Activated naive CD8-positive, alpha-beta T cell treated with anti-CD3 and anti-CD28 coated beads, Interleukin-2, amount 50 U/mL, for 16 hours (primary cell): Measurements from ENCODE around the gene CPNE6.
"Not testable (repeated sequence)": the region's sequence is repeated elsewhere in the genome, so short reads cannot be mapped to it uniquely, and the experiment has no call there.

Experiments used
- DNase-seq: peaks from one replicate; pipeline ENCODE4 v3.0.0-alpha.2; 2020; ENCODE audit warnings: low read depth, low spot score

Gene CPNE6

GRCh38 chr14:24105609-24106239 lies 34.4 kb downstream of the CPNE6 start:
- not testable (repeated sequence) for DNase-seq

DNA sequence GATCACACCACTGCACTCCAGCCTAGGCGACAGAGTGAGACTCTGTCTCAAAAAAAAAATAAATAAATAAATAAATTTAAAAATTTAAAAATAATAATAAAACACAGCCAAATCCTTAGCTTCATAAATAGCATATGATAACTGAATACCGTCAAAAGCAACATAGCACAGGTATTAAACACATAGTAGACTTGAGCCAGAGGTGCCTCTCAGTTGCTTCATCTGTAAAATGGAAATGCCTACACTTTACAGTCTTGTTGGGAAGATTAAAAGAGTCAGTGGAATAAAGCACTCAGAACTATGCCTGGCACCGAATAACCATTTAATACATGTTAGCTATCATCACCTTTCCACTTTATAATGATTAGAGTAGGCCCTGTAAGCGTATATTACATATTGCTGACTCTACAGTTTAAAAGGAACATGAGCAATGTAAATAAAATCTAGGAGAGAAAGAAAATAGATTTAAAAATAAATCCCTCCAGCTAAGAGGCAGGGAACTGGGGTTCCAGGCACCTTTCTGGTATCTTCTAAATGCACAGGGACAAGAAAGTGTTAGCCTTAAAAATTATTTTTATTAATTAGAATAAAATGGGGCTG lies 35.4 kb downstream of the CPNE6 start:
- DNase-seq = no peak

DNA sequence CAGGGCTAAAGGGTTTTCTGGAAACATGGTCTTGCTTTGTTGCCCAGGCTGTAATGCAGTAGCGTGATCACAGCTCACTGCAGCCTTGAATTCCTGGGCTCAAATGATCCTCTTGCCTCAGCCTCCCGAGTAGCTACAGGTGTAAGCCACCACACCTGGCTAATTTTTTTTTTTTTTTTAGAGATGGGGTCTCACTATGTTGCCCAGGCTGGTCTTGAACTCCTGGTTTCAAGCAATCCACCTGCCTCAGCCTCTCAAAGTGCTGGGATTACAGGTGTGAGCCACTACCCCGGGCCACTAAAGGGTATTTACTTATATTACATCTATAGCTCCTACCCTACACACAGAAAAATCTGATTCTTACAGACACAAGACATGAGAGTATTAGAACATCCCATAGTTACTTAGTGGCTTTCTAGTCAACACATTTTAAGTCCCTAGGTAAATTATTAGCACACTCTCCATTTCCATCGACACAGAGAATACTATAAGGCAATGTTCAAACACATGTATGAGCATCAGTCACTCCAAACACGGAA lies 37.0 kb downstream of the CPNE6 start:
- no peak for DNase-seq

DNA sequence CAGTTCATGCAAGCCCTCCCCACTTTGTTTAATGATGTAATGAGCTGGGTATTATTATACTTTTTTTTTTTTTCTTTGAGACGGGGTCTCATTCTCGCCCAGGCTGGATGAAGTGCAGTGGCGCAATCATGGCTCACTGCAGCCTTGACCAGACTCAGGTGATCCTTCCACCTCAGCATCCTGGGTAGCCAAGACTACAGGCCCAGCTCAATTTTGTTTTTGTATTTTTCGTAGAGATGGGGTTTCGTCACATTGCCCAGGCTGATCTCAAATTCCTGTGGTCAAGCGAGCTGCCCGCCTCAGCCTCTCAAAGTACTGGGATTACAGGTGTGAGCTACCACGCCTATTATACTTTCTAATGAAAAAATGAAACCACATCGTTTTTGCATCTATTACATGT lies 38.7 kb downstream of the CPNE6 start:
- no peak for DNase-seq

DNA sequence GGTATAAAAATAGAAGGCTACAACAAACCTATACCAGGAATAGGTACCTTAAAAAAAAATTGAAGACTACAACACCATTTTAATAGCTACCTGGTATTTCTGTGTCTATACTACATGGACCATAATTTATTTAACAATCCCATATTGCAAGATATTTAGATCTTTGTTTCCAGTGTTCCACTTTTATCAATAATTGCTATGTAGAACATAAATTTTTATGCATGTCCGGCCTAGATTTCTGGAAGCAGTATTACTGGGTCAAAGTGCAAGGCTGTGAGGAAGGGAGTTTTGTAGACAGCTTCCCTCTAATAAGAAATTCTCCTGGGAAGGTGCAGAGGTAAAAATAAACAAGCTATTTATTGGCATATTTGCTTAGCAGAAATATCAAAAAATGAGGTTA lies 39.2 kb downstream of the CPNE6 start:
- DNase-seq = no peak

DNA sequence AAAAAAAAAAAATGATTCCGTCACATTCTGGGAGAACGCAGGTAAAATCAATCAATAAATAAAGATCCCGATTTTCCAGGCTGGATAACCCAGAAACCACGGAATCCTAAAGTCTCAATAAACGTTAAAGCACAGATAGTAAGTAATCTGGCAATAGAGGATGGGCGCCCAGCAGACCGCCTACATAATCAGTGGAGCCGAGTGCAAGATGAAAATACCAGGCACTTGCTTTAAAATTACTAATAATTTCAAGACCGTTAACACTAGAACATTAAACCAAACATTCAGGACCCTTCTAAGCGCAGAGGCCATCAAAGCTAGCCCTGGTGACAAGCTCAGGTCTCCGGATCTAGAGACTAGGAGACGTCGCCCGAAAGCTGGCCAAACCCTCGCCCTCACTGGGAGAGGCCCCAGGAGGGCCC lies 42.0 kb downstream of the CPNE6 start:
- no peak for DNase-seq

DNA sequence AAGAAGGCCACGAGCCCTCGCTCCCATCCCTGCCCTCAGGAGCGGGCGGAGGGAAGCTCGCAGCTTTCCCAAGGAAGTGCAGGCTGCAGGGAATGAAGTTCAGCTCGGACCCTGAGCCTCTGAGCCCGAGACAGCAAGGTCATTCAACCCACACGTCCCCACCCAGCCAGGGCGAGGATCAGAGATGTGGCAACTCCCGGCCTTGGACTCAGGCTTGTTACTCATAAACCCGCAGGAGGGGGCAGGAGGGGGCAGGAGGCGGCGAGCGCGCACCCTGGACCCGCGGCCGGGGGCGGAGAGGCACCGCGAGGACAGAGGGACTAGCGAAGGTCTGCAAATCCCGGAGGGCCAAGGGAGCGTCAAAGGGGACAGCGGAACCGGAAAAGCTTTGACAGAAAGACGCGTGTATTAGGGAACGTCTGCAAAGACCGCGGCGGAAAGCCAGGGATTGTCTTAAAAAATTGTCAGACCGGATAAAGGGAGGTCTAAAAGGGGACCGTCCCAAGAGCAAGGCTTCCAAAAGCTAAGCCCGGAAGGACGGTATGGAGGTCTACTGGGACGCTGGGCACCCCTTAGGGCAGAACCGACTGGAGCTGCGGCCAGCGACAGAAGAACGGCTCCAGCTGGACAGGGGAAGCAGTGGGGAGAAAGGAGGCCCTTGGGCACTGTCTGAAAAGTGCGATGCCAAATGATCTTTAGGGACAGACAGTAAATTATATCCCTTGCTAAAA lies 42.6 kb downstream of the CPNE6 start:
- peak; percentile 41 for DNase-seq

DNA sequence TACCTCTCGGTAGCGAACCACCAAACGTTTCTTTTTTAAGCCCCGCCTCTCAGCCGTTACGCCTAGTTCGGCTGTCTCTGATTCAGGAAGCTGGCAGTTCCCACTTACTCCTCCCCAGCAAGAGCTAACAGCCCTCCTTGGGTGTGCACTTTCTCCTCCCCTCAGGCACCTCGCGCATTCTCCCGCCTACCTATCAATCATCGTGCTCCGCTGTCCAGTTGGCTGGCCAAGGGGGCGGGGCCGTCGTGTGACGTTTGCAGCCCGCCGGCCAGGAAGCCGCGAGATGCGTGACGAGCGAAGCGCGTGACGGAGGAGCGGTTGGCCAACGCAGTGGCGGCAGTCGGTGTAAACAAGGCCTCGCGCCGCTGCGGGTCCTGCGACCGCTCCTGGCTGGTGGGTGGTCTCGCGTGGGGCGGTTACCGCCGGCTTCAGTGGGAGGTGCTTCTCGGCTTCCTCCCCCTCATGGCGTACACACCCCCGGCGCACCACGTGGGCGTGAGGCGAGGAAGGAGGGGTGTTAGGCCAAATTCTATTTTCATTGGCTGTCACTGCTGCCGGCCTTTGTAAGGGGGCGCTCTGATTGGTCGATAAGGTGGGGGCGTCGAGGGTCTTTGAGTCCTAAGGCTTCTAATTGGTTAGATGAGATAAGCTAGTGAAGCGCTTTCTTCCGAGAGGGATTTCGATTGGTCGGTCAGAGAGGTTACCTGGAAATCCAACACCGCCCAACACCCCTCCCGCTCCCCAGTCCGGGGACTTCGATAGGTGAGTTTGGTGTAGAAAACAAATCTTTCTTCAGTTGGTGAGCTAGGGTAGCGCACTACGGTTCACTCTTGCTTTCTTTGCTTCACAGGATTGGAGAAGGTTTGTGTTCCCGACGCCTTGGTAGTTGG lies 43.4 kb downstream of the CPNE6 start, which contains the start of the genes DCAF11 and NRL:
TSS of gene DCAF11 (plus strand) at position 246 of the 890 bp plus-strand sequence. CDS start 818 bp downstream, outside the sequence.
TSS of gene NRL (minus strand) at position 418 of the 890 bp plus-strand sequence. CDS start 32,101 bp downstream, outside the sequence.
- DNase-seq = peak; percentile 98

DNA sequence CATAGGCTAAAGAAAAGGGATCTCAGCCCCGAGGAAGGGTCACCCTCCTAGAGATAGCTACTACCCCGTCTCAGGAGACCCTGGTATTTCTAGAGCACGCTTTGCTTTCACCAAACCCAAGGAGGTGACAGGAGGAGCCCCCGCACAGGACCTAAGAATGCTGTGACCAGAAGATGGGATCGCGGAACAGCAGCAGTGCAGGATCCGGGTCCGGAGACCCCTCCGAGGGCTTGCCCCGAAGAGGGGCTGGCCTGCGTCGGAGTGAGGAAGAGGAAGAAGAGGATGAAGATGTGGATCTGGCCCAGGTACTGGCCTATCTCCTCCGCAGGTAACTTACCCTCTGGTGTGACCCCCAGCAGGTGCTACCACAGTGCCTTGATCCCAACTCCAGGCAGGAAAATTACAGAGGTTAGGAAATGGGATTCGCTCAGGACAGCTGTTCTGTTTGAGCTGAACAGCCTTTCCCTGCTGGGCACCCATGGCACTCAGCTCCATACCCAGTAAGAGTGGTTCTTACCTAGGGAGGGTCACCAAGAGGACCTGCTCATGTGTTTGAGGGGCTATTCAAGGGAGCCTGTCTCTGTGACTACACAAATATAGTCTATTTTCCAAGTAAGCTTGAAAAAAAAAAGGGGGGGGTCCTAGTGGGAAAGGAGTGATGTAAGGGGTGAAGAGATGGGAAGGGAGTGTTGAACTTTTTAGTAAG lies 44.2 kb downstream of the CPNE6 start:
- DNase-seq = no peak

DNA sequence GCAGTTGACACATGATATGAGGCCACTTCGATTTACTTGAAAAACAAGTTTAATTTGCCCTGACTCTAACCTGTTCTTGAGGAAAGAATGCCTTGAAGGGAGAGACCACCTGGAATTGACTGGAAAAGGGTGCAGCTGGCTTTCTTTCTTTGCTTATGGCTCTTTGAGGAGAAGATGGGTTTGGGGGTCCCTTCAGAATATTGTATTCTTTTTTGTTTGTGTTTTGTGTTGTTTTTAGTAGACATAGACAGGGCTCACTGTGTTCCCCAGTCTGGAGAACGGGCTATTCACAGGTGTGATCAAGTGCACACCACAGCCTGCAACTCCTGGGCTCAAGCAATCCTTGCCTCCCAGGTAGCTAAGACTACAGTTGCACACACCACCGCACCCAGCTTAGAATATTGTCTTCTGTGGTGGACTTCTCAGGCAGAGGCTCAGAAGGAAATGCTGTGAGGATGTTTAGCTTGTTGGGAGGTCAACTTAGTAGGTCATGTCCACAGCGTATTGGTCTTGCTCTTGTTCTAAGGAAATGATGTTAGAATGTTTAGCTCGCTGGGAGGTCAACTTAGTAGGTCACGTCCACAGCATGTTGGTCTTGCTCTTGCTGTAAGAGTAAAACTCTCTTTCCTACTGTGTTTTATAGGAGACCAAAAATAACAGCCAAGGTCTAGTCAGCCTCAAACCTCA lies 44.9 kb downstream of the CPNE6 start:
- no peak for DNase-seq

DNA sequence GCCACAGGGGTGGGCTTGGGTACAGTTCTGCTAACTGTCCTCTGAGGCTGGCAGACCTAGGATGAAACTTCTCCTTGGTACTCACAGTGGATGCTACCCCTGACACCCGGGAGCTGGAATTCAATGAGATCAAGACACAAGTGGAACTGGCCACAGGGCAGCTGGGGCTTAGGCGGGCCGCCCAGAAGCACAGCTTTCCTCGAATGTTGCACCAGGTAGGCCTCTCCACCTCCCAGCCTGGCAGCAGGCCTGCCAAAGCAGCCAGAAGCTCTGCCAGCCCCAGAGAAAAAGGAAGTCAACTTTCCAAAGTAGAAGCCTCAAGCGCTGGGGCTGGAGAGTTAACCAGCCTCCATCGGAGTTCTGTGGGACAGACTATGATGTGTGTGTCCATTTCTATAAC lies 45.8 kb downstream of the CPNE6 start:
- no peak for DNase-seq

GRCh38 chr14:24119691-24120090 lies 48.3 kb downstream of the CPNE6 start:
- no peak for DNase-seq

GRCh38 chr14:24121210-24121609 lies 49.8 kb downstream of the CPNE6 start:
- DNase-seq = no peak

DNA sequence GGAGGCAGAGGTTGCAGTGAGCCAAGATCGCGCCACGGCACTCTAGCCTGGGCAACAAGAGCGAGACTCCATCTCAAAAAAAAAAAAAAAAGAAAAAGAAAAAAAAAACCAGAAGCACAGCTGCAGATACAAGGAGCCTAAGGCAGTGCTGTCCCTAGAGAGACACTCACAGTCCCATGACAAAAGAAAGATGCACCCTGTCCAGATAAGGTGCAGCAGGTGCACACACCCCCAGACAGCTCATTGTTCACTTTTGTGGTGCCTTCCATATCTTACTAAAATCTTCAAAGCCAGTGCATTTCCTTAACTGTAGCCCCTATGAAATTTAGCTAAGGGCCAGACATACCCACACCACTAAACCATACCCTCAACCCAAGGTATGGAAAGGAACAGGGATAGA lies 51.1 kb downstream of the CPNE6 start:
- no peak for DNase-seq

DNA sequence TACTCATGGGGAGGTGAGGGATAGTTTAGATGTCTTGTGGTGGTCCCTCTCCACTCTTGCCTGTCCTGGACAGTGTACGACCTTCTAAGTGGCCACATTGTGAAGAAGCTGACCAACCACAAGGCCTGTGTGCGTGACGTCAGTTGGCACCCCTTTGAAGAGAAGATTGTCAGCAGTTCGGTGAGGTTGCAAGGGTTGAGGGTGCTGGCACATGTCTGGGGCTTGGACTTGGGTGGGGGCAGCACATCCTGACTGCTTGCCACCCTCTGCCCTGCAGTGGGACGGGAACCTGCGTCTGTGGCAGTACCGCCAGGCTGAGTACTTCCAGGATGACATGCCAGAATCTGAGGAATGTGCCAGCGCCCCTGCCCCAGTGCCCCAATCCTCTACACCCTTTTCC lies 51.5 kb downstream of the CPNE6 start:
- no peak for DNase-seq

DNA sequence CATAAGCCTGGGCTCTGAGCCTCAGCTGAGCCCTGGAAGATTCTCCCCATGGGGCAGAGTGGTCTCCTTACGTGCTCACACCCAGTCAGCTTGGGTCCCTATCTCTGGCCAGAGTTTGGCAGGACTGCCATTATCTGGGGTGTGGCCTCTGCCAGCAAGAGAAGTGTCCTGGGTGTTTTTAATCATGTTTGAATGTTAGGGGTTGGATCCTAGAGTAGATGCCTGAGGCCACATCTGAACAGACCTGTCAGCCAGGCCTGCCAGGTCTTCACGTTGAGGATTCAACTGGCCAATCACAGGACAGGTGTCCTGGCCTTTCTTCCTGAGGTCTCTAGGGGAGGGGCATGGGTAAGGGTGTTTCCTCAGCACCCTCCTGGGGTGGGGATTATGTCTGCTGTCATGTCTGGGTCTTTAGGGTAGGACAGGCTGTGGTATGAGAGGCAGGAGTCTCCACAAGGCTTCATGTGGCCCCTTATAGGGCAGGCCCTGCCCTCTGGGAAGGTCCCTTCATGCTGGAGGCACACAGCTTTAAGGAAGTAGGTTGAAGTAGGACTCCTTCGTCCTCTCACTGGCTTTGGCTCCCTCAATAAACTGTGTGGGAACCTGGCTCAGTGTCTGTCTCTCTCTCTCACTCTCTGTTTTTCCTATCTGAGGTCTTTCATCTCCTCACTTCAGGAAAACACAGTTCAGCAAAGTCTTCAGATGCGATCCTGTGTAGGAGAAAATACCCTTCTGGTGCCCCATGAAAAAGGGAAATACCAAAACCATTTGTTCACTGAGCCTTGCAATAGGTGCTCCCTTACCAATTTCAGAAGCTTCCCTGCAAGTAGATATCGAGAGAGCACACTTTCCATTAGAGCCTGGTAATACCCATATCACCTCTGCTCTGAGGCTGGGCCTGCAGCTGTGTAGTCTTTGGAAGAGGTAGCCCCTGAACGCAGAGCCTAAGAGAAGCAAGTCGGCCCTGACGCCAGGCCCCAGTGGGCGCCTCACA lies 52.4 kb downstream of the CPNE6 start:
- DNase-seq = no peak

- DNase-seq = no peak
These were observed 55.6 kb downstream of the CPNE6 start for GRCh38 chr14:24126939-24127338.

DNA sequence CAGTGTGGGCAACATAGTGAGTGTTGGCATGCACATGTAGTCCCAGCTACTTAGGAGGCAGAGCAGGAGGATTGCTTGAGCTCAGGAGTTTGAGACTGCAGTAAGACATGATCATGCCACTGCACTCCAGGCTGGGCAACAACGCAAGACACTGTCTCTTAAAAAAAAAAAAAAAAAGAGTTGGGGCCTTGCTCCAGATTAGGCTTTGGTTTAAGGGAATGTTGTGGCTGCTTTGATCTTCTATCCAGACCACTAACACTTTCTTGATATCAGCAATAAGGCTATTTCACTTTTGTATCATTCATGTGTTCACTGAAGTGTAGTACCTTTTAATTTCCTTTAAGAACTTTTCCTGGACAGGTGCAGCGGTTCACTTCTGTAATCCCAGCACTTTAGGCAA lies 56.3 kb downstream of the CPNE6 start:
- DNase-seq = no peak
